ENCODE measurements around the gene PTGES3L.
A peak's percentile ranks its signal among the peaks of the same experiment; 100 is the strongest.
"Not testable (repeated sequence)": the region's sequence is repeated elsewhere in the genome, so short reads cannot be mapped to it uniquely, and the experiment has no call there.

PTGES3L gene

GRCh38 chr17:43003542-43004172 is 23.8 kb upstream of the PTGES3L start:
- in situ Hi-C loops (cut with MboI; ENCODE audit: low sequenced_read_pairs) = no loop called here

GRCh38 chr17:43000894-43001293 is 21.0 kb upstream of the PTGES3L start:
- H3K4me3 ChIP-seq; in situ Hi-C loops (cut with MboI; ENCODE audit: low sequenced_read_pairs); H3K27me3 ChIP-seq (ENCODE audit: low read depth); DNase-seq (ENCODE audit: low spot score in 2 of 2); H3K9me3 ChIP-seq: not testable (repeated sequence)
- peaks cover 13% of the 10 kb centered on the region for H3K4me1 ChIP-seq
- peaks cover 65% of the 10 kb centered on the region for H3K36me3 ChIP-seq (replicated peaks)

More at GRCh38 chr17:43003542-43004172, 23.8 kb upstream of the PTGES3L start:
- no peak overlapping the region for H3K4me3 ChIP-seq
- no peaks in the 10 kb centered on the region for H3K9me3 ChIP-seq
- peaks cover 12% of the 10 kb centered on the region; the same call in 1 of the 2 replicates for H3K4me1 ChIP-seq
- H3K36me3 ChIP-seq (replicated peaks) = peaks cover 66% of the 10 kb centered on the region
- peak in 1 of 2 experiments; percentile 46 for DNase-seq (ENCODE audit: low spot score in 2 of 2)
- H3K27me3 ChIP-seq (ENCODE audit: low read depth) = no peaks in the 10 kb centered on the region

GRCh38 chr17:42999003-42999525 is 19.2 kb upstream of the PTGES3L start:
- Histone ChIP-seq H3K4me3 (peak overlapping the region; percentile 82), H3K36me3 (replicated peaks) (peaks cover 55% of the 10 kb centered on the region), H3K4me1 (peaks cover 13% of the 10 kb centered on the region), H3K27me3 (ENCODE audit: low read depth) (no peaks in the 10 kb centered on the region), H3K9me3 (no peaks in the 10 kb centered on the region)
- in situ Hi-C loops (cut with MboI; ENCODE audit: low sequenced_read_pairs) = no loop called here
- no peak for DNase-seq (ENCODE audit: low spot score in 2 of 2)

- Histone ChIP-seq H3K4me3 (peak within 1 kb of the TSS; percentile 82), H3K4me1 (peaks cover 13% of the 10 kb centered on the region), H3K9me3 (no peaks in the 10 kb centered on the region), H3K27me3 (ENCODE audit: low read depth) (no peaks in the 10 kb centered on the region), H3K36me3 (replicated peaks) (peaks cover 48% of the 10 kb centered on the region)
- in situ Hi-C loops (cut with MboI; ENCODE audit: low sequenced_read_pairs) = no loop called here
- DNase-seq (ENCODE audit: low spot score in 2 of 2) = peak; percentile 97 to 100
Measured at GRCh38 chr17:42997984-42998938, 18.4 kb upstream of the PTGES3L start, which contains the start of gene RPL27. RPL27 (plus strand) TSS chr17:42998419; CDS start chr17:42998751, 332 bp downstream.

- Histone ChIP-seq H3K4me1 (peaks cover 13% of the 10 kb centered on the region), H3K36me3 (replicated peaks) (peaks cover 43% of the 10 kb centered on the region), H3K4me3 (peak overlapping the region; percentile 14), H3K9me3 (no peaks in the 10 kb centered on the region), H3K27me3 (ENCODE audit: low read depth) (no peaks in the 10 kb centered on the region)
- in situ Hi-C loops (cut with MboI; ENCODE audit: low sequenced_read_pairs) = no loop called here
- no peak for DNase-seq (ENCODE audit: low spot score in 2 of 2)
Measured at GRCh38 chr17:42997390-42997983, 17.6 kb upstream of the PTGES3L start.

- DNase-seq (ENCODE audit: low spot score in 2 of 2); H3K9me3 ChIP-seq; H3K4me1 ChIP-seq; H3K27me3 ChIP-seq (ENCODE audit: low read depth); in situ Hi-C loops (cut with MboI; ENCODE audit: low sequenced_read_pairs); H3K4me3 ChIP-seq: not testable (repeated sequence)
- peaks cover 32% of the 10 kb centered on the region for H3K36me3 ChIP-seq (replicated peaks)
Measured at GRCh38 chr17:42993913-42994312, 14.0 kb upstream of the PTGES3L start.

GRCh38 chr17:42992872-42993271 is 13.0 kb upstream of the PTGES3L start:
- in situ Hi-C loops (cut with MboI; ENCODE audit: low sequenced_read_pairs) = no loop called here
- Histone ChIP-seq H3K27me3 (ENCODE audit: low read depth) (no peaks in the 10 kb centered on the region), H3K4me1 (peaks cover 7% of the 10 kb centered on the region; the same call in 1 of the 2 replicates), H3K4me3 (no peak overlapping the region), H3K9me3 (no peaks in the 10 kb centered on the region), H3K36me3 (replicated peaks) (peaks cover 34% of the 10 kb centered on the region)
- no peak for DNase-seq (ENCODE audit: low spot score in 2 of 2)

GRCh38 chr17:42991471-42991870 is 11.6 kb upstream of the PTGES3L start:
- in situ Hi-C loops (cut with MboI; ENCODE audit: low sequenced_read_pairs) = no loop called here
- DNase-seq (ENCODE audit: low spot score in 2 of 2) = no peak
- no peaks in the 10 kb centered on the region for H3K4me1 ChIP-seq
- peaks cover 42% of the 10 kb centered on the region for H3K36me3 ChIP-seq (replicated peaks)
- no peaks in the 10 kb centered on the region for H3K9me3 ChIP-seq
- no peak overlapping the region for H3K4me3 ChIP-seq
- no peaks in the 10 kb centered on the region for H3K27me3 ChIP-seq (ENCODE audit: low read depth)

- no peaks in the 10 kb centered on the region for H3K27me3 ChIP-seq (ENCODE audit: low read depth)
- no peaks in the 10 kb centered on the region for H3K9me3 ChIP-seq
- peaks cover 42% of the 10 kb centered on the region for H3K36me3 ChIP-seq (replicated peaks)
- no peak overlapping the region for H3K4me3 ChIP-seq
- in situ Hi-C loops (cut with MboI; ENCODE audit: low sequenced_read_pairs) = no loop called here
- H3K4me1 ChIP-seq = no peaks in the 10 kb centered on the region
- DNase-seq (ENCODE audit: low spot score in 2 of 2) = no peak
Measured at GRCh38 chr17:42989726-42990652, 10.1 kb upstream of the PTGES3L start.

GRCh38 chr17:42989141-42989540 is 9.3 kb upstream of the PTGES3L start:
- H3K27me3 ChIP-seq (ENCODE audit: low read depth) = no peaks in the 10 kb centered on the region
- no peak overlapping the region for H3K4me3 ChIP-seq
- no peaks in the 10 kb centered on the region for H3K9me3 ChIP-seq
- no peak for DNase-seq (ENCODE audit: low spot score in 2 of 2)
- in situ Hi-C loops (cut with MboI; ENCODE audit: low sequenced_read_pairs) = no loop called here
- H3K36me3 ChIP-seq (replicated peaks) = peaks cover 44% of the 10 kb centered on the region
- H3K4me1 ChIP-seq = no peaks in the 10 kb centered on the region

GRCh38 chr17:42985225-42985624 is 5.3 kb upstream of the PTGES3L start:
- Histone ChIP-seq H3K27me3 (ENCODE audit: low read depth) (no peaks in the 10 kb centered on the region), H3K36me3 (replicated peaks) (peaks cover 26% of the 10 kb centered on the region), H3K4me1 (peaks cover 4% of the 10 kb centered on the region; the same call in 1 of the 2 replicates), H3K4me3 (no peak overlapping the region), H3K9me3 (no peaks in the 10 kb centered on the region)
- in situ Hi-C loops (cut with MboI; ENCODE audit: low sequenced_read_pairs) = no loop called here
- DNase-seq (ENCODE audit: low spot score in 2 of 2) = no peak

GRCh38 chr17:42982266-42982665 is 2.4 kb upstream of the PTGES3L start:
- H3K4me3 ChIP-seq = no peak overlapping the region
- peaks cover 12% of the 10 kb centered on the region for H3K4me1 ChIP-seq
- DNase-seq (ENCODE audit: low spot score in 2 of 2) = no peak
- H3K36me3 ChIP-seq (replicated peaks) = peaks cover 7% of the 10 kb centered on the region
- in situ Hi-C loops (cut with MboI; ENCODE audit: low sequenced_read_pairs) = no loop called here
- H3K27me3 ChIP-seq (ENCODE audit: low read depth) = no peaks in the 10 kb centered on the region
- no peaks in the 10 kb centered on the region for H3K9me3 ChIP-seq
